Neuronal stem cell (in vitro differentiated cells): Measurements from ENCODE around the gene MGAT1.

Experiments
- DNase-seq: peaks from one replicate; pipeline ENCODE4 v3.0.0-alpha.2; 2013; ENCODE audit warnings: low spot score
- H2AFZ ChIP-seq: one replicate; pipeline ENCODE4 v1.6.1; 2013; ENCODE audit warnings: mild to moderate bottlenecking, low read length, inconsistent platforms
- H2AK5ac ChIP-seq: 2 replicates; pipeline ENCODE4 v1.6.1; 2013; ENCODE audit warnings: low read depth, mild to moderate bottlenecking, inconsistent platforms, low read length, moderate library complexity, mixed read lengths
- H2BK120ac ChIP-seq: 2 replicates; pipeline ENCODE4 v1.6.1; 2013; ENCODE audit warnings: low read depth, mild to moderate bottlenecking, inconsistent platforms, low read length, moderate library complexity, mixed read lengths
- H2BK12ac ChIP-seq: one replicate; pipeline ENCODE4 v1.6.1; 2013; ENCODE audit warnings: low read length, inconsistent platforms
- H2BK15ac ChIP-seq: 2 replicates; pipeline ENCODE4 v1.6.1; 2013; ENCODE audit warnings: mild to moderate bottlenecking, low read length, inconsistent platforms, mixed read lengths
- H2BK5ac ChIP-seq: one replicate; pipeline ENCODE4 v1.6.1; 2013; ENCODE audit warnings: inconsistent platforms, mild to moderate bottlenecking, low read length, moderate library complexity
- H3K14ac ChIP-seq: one replicate; pipeline ENCODE4 v1.6.1; 2013; ENCODE audit warnings: low read length, inconsistent platforms
- H3K18ac ChIP-seq: 2 replicates; pipeline ENCODE4 v1.6.1; 2013; ENCODE audit warnings: low read length, inconsistent platforms
- H3K23ac ChIP-seq: 2 replicates; pipeline ENCODE4 v1.6.1; 2013; ENCODE audit warnings: low read depth, mild to moderate bottlenecking, mixed read lengths, low read length, inconsistent platforms; ENCODE audit not compliant: poor library complexity
- H3K27ac ChIP-seq: replicated peaks from 3 replicates; pipeline ENCODE4 v1.5.1; 2013; ENCODE audit warnings: low read length, inconsistent platforms
- H3K27me3 ChIP-seq, 3 experiments: 2 replicates each; pipeline ENCODE4 v1.6.1; 2013; ENCODE audit warnings: low read length in 3 of 3, mild to moderate bottlenecking in 2 of 3, inconsistent platforms in 1 of 3, low read depth in 1 of 3, mixed read lengths in 1 of 3, moderate library complexity in 1 of 3; ENCODE audit not compliant: control insufficient read depth in 3 of 3, insufficient read depth in 3 of 3
- H3K36me3 ChIP-seq, 2 donors: replicated peaks in 1 of 2; 2 replicates each; pipeline ENCODE4 v1.6.1; 2013; ENCODE audit warnings: low read length in 2 of 2; ENCODE audit not compliant: control insufficient read depth in 2 of 2, insufficient read depth in 2 of 2
- H3K4ac ChIP-seq: 2 replicates; pipeline ENCODE4 v1.6.1; 2013; ENCODE audit warnings: inconsistent platforms, mild to moderate bottlenecking, low read length, moderate library complexity
- H3K4me1 ChIP-seq, 2 donors: 1 replicate in 1 of 2; 2 replicates in 1 of 2; pipeline ENCODE4 v1.6.1; 2013; ENCODE audit warnings: low read length in 2 of 2, low read depth in 1 of 2; ENCODE audit not compliant: control insufficient read depth in 2 of 2, insufficient read depth in 1 of 2
- H3K4me2 ChIP-seq: one replicate; pipeline ENCODE4 v1.6.1; 2013; ENCODE audit warnings: mild to moderate bottlenecking, low read length, inconsistent platforms; ENCODE audit not compliant: insufficient read depth, poor library complexity, severe bottlenecking
- H3K4me3 ChIP-seq, 2 donors: 2 replicates each; pipeline ENCODE4 v1.5.1; 2013; ENCODE audit warnings: low read length in 2 of 2, mild to moderate bottlenecking in 2 of 2, inconsistent platforms in 1 of 2, moderate library complexity in 1 of 2
- H3K79me1 ChIP-seq: one replicate; pipeline ENCODE4 v1.6.1; 2013; ENCODE audit warnings: low read depth, mild to moderate bottlenecking, inconsistent platforms, low read length, moderate library complexity
- H3K9ac ChIP-seq: one replicate; pipeline ENCODE4 v1.6.1; 2013; ENCODE audit warnings: mild to moderate bottlenecking, low read depth, low read length, inconsistent platforms; ENCODE audit not compliant: poor library complexity
- H3K9me3 ChIP-seq, 2 donors: replicated peaks in 1 of 2; 2 replicates each; pipeline versions ENCODE3 to v1.6.1; 2013; ENCODE audit warnings: low read length in 2 of 2, mild to moderate bottlenecking in 2 of 2, inconsistent platforms in 1 of 2, low read depth in 1 of 2, mixed read lengths in 1 of 2, moderate library complexity in 1 of 2; ENCODE audit not compliant: control insufficient read depth in 2 of 2, insufficient read depth in 1 of 2
- H4K8ac ChIP-seq: one replicate; pipeline ENCODE4 v1.6.1; 2013; ENCODE audit warnings: low read depth, mild to moderate bottlenecking, inconsistent platforms, low read length, moderate library complexity
- H4K91ac ChIP-seq: one replicate; pipeline ENCODE4 v1.6.1; 2013; ENCODE audit warnings: low read length, low read depth, mild to moderate bottlenecking, inconsistent platforms; ENCODE audit not compliant: poor library complexity
- WGBS, 2 donors: extraction: QIAGEN DNeasy Blood & Tissue Kit; methylation state at CpG; one replicate each; pipeline ENCODE4 v1.1.7; 2013; ENCODE audit warnings: missing lambda C conversion rate in 2 of 2, mixed read lengths in 1 of 2; ENCODE audit not compliant: insufficient read length in 2 of 2, insufficient replicate concordance in 1 of 2; ENCODE audit errors: extremely low coverage in 2 of 2; 5-methylcytosine and 5-hydroxymethylcytosine counted together

The MGAT1 gene

DNA sequence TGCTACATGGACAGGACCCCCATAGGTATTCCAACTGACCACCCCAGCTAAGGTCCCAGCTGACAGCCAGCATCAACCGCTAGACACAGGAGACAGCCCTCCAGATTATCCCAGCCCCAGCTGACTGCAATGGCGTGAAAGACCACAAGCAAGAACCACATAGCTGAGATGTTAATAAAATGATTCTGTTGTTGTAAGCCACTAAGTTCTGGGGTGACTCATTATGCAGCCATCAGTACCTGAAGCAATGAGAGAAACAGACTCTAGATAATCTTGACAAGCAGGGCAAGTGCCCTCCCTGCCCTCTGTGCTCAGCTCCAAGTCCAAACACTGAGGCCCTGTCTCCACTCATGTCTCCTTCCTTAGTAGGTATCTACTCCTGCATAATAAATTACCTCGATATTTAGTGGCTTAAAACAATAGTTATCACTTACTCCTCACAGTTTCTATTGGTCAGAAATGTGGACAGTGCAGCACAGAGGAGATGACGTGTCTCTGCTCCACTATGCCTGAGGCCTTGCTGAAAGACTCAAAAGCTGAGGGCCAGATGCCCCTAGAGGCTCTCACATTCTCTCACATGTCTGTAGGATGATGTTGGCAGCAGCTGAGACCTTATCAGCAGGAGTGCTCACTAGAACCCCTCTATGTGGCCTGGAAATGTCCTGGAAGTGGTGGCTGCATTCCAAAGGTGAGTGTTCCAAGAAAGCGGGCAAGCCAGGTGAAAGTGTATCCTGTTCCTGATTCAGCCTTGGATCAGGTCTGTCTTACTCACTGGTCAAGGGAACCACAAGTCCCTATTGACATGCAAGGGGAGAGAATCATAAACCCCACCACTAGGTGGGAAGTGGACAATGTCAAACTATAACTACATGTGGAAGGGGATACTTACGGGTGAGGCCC, 2.5 kb downstream of the MGAT1 start:
- H3K4ac ChIP-seq, result no peak overlapping the region
- H3K14ac ChIP-seq, result no peak overlapping the region
- peaks cover 3 to 38% of the 10 kb centered on the region in 2 donors for H3K36me3 ChIP-seq
- no peak overlapping the region for H3K4me2 ChIP-seq
- no peak overlapping the region for H2BK15ac ChIP-seq
- no peak overlapping the region for H4K8ac ChIP-seq
- H2BK5ac ChIP-seq, result no peak overlapping the region
- peaks cover 14% of the 10 kb centered on the region for H3K79me1 ChIP-seq
- no peak overlapping the region for H3K27ac ChIP-seq
- no peaks in the 10 kb centered on the region for H3K27me3 ChIP-seq
- no peak overlapping the region for H2BK120ac ChIP-seq
- H3K23ac ChIP-seq, result no peak overlapping the region
- H3K9me3 ChIP-seq, result no peaks in the 10 kb centered on the region
- H2BK12ac ChIP-seq, result no peak overlapping the region
- H2AFZ ChIP-seq, result no peak overlapping the region
- no peak overlapping the region for H3K18ac ChIP-seq
- H3K4me1 ChIP-seq, result peaks cover 13% of the 10 kb centered on the region in 2 donors
- no peak overlapping the region for H2AK5ac ChIP-seq
- DNase-seq, result no peak
- no peak overlapping the region for H4K91ac ChIP-seq
- no peak overlapping the region for H3K4me3 ChIP-seq
- H3K9ac ChIP-seq, result no peak overlapping the region
- WGBS, 2 donors, result no CpG with 5 or more reads among the region's 6 CpGs

DNA sequence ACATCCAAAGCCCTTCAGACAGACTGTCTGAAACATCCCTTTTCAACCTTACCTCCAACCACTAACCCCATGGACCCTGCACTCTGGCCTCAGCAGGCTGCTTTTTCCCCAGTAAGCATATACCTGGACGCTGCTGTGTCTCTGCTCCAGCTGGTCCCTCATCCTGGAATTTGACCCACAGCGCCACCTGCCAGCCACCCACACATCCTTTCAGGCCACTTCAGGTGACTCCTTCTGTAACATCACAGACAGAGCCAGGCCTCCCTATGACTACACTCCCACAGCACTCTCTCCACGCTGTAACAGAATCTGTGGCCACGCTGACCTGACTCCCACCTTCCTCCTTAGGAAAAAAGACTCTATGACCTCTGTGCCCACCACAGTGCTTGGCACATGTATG, 3.4 kb downstream of the MGAT1 start:
- H3K79me1 ChIP-seq, result peaks cover 14% of the 10 kb centered on the region
- no peak overlapping the region for H3K4me3 ChIP-seq
- H2BK5ac ChIP-seq, result no peak overlapping the region
- H3K9ac ChIP-seq, result peak overlapping the region; percentile 14
- no peak overlapping the region for H3K27ac ChIP-seq
- no peak overlapping the region for H4K91ac ChIP-seq
- H3K36me3 ChIP-seq, result peaks cover 2 to 38% of the 10 kb centered on the region in 2 donors
- peaks cover 11 to 13% of the 10 kb centered on the region in 2 donors for H3K4me1 ChIP-seq
- DNase-seq, result no peak
- no peaks in the 10 kb centered on the region for H3K9me3 ChIP-seq
- no peak overlapping the region for H3K18ac ChIP-seq
- no peak overlapping the region for H2BK120ac ChIP-seq
- no peak overlapping the region for H3K4me2 ChIP-seq
- H2AK5ac ChIP-seq, result no peak overlapping the region
- H3K4ac ChIP-seq, result no peak overlapping the region
- H2AFZ ChIP-seq, result no peak overlapping the region
- no peak overlapping the region for H4K8ac ChIP-seq
- no peaks in the 10 kb centered on the region for H3K27me3 ChIP-seq
- WGBS, 2 donors, result no CpG with 5 or more reads among the region's 4 CpGs
- H2BK15ac ChIP-seq, result no peak overlapping the region
- H2BK12ac ChIP-seq, result no peak overlapping the region
- H3K14ac ChIP-seq, result no peak overlapping the region
- H3K23ac ChIP-seq, result no peak overlapping the region

GRCh38 chr5:180798193-180798592, 4.4 kb downstream of the MGAT1 start:
- Histone ChIP-seq H2BK5ac (no peak overlapping the region), H3K4me3 (no peak overlapping the region), H2AK5ac (no peak overlapping the region), H4K8ac (no peak overlapping the region), H3K9ac (peak overlapping the region; percentile 5), H3K18ac (no peak overlapping the region), H2BK12ac (no peak overlapping the region), H2BK120ac (no peak overlapping the region), H3K27me3 (no peaks in the 10 kb centered on the region), H3K4me2 (no peak overlapping the region), H3K27ac (no peak overlapping the region), H4K91ac (no peak overlapping the region), H3K36me3 (peaks cover 2 to 41% of the 10 kb centered on the region in 2 donors), H3K4ac (no peak overlapping the region), H3K9me3 (no peaks in the 10 kb centered on the region), H2AFZ (no peak overlapping the region), H2BK15ac (no peak overlapping the region), H3K14ac (no peak overlapping the region), H3K4me1 (peaks cover 5 to 12% of the 10 kb centered on the region in 2 donors), H3K23ac (no peak overlapping the region), H3K79me1 (peaks cover 14% of the 10 kb centered on the region)
- no CpG with 5 or more reads among the region's 11 CpGs for WGBS, 2 donors
- DNase-seq, result no peak

DNA sequence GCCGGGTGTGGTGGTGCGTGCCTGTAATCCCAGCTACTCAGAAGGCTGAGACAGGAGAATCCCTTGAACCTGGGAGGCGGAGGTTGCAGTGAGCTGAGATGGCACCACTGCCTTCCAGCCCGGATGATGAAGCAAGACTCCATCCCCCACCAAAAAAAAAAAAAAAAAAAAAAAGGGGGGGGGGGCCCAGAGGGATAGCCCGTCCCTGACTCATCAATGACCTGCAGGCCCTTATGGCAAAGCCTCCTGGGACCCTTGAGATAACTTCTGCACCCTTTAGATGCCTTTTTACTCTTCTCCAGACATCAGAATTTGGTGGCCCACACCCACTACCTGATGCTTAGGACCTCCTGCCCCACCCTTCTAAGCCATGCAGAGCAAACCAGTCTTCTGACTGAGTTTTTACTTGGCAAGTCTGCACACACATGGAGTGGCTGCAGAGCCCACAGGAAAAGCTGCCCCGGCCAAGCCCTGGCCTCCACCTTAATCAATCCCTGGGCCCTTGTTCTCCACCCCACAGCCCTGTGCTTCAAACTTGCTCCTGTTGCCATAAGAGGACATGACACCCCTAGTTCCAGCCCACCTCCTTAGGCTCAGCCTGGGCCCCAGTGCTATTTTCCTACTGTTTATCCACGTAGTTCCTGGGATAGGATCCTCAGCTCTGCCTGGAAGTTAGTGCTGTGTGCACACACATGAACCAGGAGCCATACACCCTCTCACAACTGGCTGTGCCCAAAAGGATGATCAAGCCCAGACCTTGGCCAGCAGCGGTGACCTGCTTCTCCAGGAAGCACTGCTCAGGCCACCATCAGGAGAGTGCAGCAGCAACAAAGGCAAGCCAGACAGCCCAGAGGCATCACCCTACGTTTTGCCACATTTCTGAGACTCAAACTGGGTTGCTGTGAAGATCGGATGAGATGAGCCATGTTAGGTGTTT, 5.1 kb downstream of the MGAT1 start:
- no CpG with 5 or more reads among the region's 10 CpGs for WGBS, 2 donors
- no peak overlapping the region for H3K27ac ChIP-seq

More for the DNA sequence above, 5.1 kb downstream of the MGAT1 start:
- Histone ChIP-seq H3K4me3 (no peak overlapping the region), H2BK12ac (no peak overlapping the region), H2BK120ac (no peak overlapping the region), H2BK15ac (no peak overlapping the region), H2AFZ (no peak overlapping the region), H3K4me1 (peaks cover 5 to 8% of the 10 kb centered on the region in 2 donors), H3K9ac (no peak overlapping the region), H3K4me2 (no peak overlapping the region), H3K79me1 (peaks cover 20% of the 10 kb centered on the region), H4K8ac (no peak overlapping the region), H2BK5ac (no peak overlapping the region), H3K4ac (no peak overlapping the region), H3K23ac (no peak overlapping the region), H3K9me3 (no peaks in the 10 kb centered on the region), H3K18ac (no peak overlapping the region), H3K36me3 (peaks cover 6 to 48% of the 10 kb centered on the region in 2 donors), H4K91ac (no peak overlapping the region), H3K14ac (peak overlapping the region; percentile 11), H2AK5ac (peak overlapping the region; percentile 11), H3K27me3 (no peaks in the 10 kb centered on the region)
- DNase-seq, result no peak
